Osteocyte (in vitro differentiated cells): ENCODE results near the gene DLG2. TPM values are rescaled to one million over a fixed set of nuclear protein-coding genes. Genes with fewer than 3 reads are reported as not detected.

Source experiments
- DNase-seq: peaks from one replicate; pipeline ENCODE4 v3.0.0; 2021; ENCODE audit warnings: mixed read lengths; ENCODE audit not compliant: unreplicated experiment; ENCODE audit errors: extremely low spot score
- H3K27ac Mint-ChIP-seq: one replicate; pipeline ENCODE4 v1.8.0; 2021; ENCODE audit warnings: mild to moderate bottlenecking, mixed read lengths; ENCODE audit not compliant: unreplicated experiment
- H3K27me3 Mint-ChIP-seq: one replicate; pipeline ENCODE4 v1.8.0; 2021; ENCODE audit warnings: mixed read lengths; ENCODE audit not compliant: unreplicated experiment
- H3K36me3 Mint-ChIP-seq: one replicate; pipeline ENCODE4 v1.8.0; 2021; ENCODE audit warnings: mixed read lengths; ENCODE audit not compliant: unreplicated experiment
- H3K4me1 Mint-ChIP-seq: one replicate; pipeline ENCODE4 v1.8.0; 2021; ENCODE audit warnings: mixed read lengths; ENCODE audit not compliant: unreplicated experiment
- H3K4me3 Mint-ChIP-seq: one replicate; pipeline ENCODE4 v1.8.0; 2021; ENCODE audit warnings: mild to moderate bottlenecking, moderate library complexity, mixed read lengths; ENCODE audit not compliant: unreplicated experiment
- H3K9me3 Mint-ChIP-seq: one replicate; pipeline ENCODE4 v1.8.0; 2021; ENCODE audit warnings: mixed read lengths; ENCODE audit not compliant: unreplicated experiment
- CTCF ChIP-seq: fragments of 200-600 bp; sonication (generic); IDR thresholded peaks from 2 replicates; pipeline ENCODE4 v1.5.0; 2021; ENCODE audit warnings: antibody characterized with exemption, mild to moderate bottlenecking, moderate library complexity
- total RNA-seq: library from RNA; stranded (reverse); gene quantifications from 2 replicates; pipeline ENCODE4 v1.2.1, GENCODE V29; 2021

DLG2 gene
- total RNA-seq, 1 donor from 2014 or later, result 2.1 TPM

DNA sequence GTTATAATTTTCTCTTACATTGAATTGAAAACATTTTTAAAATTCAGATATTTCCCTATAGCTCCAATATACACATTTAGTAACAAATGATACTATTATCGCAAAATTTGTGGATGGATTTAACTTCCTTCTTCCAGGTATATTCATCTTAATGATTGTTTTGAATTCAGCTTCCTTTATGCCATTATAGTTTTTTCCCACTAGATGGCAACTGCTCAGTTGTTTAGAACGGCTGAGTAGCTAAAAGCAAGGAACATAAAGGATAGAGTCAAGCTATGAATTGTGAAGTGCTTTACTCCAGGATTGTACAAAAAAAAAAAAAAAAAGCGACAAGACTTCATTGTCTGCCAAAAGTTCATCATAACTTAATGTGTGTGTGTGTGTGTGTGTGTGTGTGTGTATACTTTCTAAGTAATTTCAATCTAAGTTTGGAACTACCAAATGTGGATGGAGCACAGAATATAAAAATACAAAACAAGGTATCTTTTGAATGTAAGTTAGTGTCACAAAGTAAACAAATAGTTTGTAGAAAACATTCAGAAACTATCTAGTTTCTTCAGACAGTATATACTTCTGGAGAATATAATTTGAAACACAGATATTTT is 846.4 kb downstream of the DLG2 start:
- no peaks in the 10 kb centered on the region for H3K36me3 Mint-ChIP-seq
- TF ChIP-seq CTCF, result peak; percentile 50
- H3K27me3 Mint-ChIP-seq, result peaks cover 14% of the 10 kb centered on the region
- H3K9me3 Mint-ChIP-seq, result no peaks in the 10 kb centered on the region
- H3K4me1 Mint-ChIP-seq, result no peaks in the 10 kb centered on the region
- H3K4me3 Mint-ChIP-seq, result no peak overlapping the region
- no peak overlapping the region for H3K27ac Mint-ChIP-seq
- DNase-seq, result no peak

DNA sequence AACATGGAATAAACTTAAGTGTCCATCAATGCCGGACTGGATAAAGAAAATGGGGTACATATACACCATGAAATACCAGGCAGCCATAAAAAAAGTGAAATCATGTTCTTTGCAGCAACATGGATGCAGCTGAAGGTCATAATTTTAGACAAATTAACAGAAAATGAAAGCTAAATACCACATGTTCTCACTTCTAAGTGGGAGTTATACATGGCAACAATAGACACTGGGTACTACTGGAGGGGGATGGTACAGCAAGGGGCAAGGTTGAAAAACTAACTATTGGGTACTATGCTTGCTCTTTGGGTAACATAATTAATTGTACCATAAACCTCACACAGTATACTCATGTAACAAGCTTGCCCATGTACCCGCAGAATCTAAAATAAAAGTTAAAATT is 851.6 kb downstream of the DLG2 start:
- no peak overlapping the region for H3K27ac Mint-ChIP-seq
- H3K36me3 Mint-ChIP-seq, result no peaks in the 10 kb centered on the region
- H3K4me1 Mint-ChIP-seq, result no peaks in the 10 kb centered on the region
- no peak overlapping the region for H3K4me3 Mint-ChIP-seq
- DNase-seq, result no peak
- TF ChIP-seq CTCF, result no peak
- peaks cover 27% of the 10 kb centered on the region for H3K9me3 Mint-ChIP-seq
- peaks cover 6% of the 10 kb centered on the region for H3K27me3 Mint-ChIP-seq

DNA sequence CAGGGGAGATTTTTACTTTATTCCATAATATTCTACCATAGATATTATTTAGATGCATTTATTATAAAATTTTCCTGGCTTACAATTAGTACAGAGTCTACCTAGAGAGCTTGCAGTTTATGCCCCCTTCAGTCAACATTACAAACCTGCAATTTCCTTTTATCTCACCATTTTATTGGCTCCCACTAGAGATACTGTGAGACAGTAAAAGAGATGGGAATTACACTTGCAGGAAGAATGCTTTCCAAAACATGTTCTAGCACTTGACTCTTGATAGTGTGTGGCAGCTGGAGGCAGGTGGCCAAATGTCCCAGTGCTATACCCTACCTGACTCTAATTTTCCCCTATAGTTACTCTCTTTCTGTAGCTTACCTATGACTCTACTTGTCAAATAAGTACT is 863.2 kb downstream of the DLG2 start:
- H3K4me3 Mint-ChIP-seq, result no peak overlapping the region
- no peak for TF ChIP-seq CTCF
- peaks cover under 1% of the 10 kb centered on the region for H3K9me3 Mint-ChIP-seq
- DNase-seq, result no peak
- no peaks in the 10 kb centered on the region for H3K27me3 Mint-ChIP-seq
- no peak overlapping the region for H3K27ac Mint-ChIP-seq
- no peaks in the 10 kb centered on the region for H3K4me1 Mint-ChIP-seq
- no peaks in the 10 kb centered on the region for H3K36me3 Mint-ChIP-seq

GRCh38 chr11:84757711-84758110 is 869.4 kb downstream of the DLG2 start:
- no peak for DNase-seq
- Mint-ChIP-seq H3K4me1 (no peaks in the 10 kb centered on the region), H3K27ac (no peak overlapping the region), H3K27me3 (no peaks in the 10 kb centered on the region), H3K4me3 (no peak overlapping the region), H3K36me3 (no peaks in the 10 kb centered on the region), H3K9me3 (peaks cover 7% of the 10 kb centered on the region)
- no peak for TF ChIP-seq CTCF

GRCh38 chr11:84751371-84751770 is 875.8 kb downstream of the DLG2 start:
- H3K9me3 Mint-ChIP-seq, result peaks cover 7% of the 10 kb centered on the region
- no peaks in the 10 kb centered on the region for H3K4me1 Mint-ChIP-seq
- DNase-seq, result no peak
- H3K4me3 Mint-ChIP-seq, result no peak overlapping the region
- no peak overlapping the region for H3K27ac Mint-ChIP-seq
- no peaks in the 10 kb centered on the region for H3K27me3 Mint-ChIP-seq
- no peak for TF ChIP-seq CTCF
- H3K36me3 Mint-ChIP-seq, result no peaks in the 10 kb centered on the region
